ENCODE results near the gene TBC1D32.
"Not testable (repeated sequence)": the region's sequence is repeated elsewhere in the genome, so short reads cannot be mapped to it uniquely, and the experiment has no call there.

TBC1D32 gene

GRCh38 chr6:121201105-121201504 is 133.2 kb downstream of the TBC1D32 start:
- H3K36me3 ChIP-seq (ENCODE audit: control insufficient read depth, low read length) = no peaks in the 10 kb centered on the region
- H3K79me2 ChIP-seq (ENCODE audit: control insufficient read depth, low read length) = no peaks in the 10 kb centered on the region
- TF ChIP-seq CTCF (IDR thresholded peaks at IDR 0.05; ENCODE audit: low read depth, low read length, poor library complexity, severe bottlenecking) = no peak
- TF ChIP-seq EZH2phosphoT487 (IDR thresholded peaks at IDR 0.05; ENCODE audit: borderline replicate concordance, low read length) = no peak
- no peak overlapping the region for H3K4me2 ChIP-seq (ENCODE audit: low read length)
- H3K4me1 ChIP-seq (ENCODE audit: control insufficient read depth, low read length) = no peaks in the 10 kb centered on the region
- H3K27me3 ChIP-seq (ENCODE audit: control insufficient read depth, low read length) = no peaks in the 10 kb centered on the region
- no peaks in the 10 kb centered on the region for H3F3A ChIP-seq (ENCODE audit: control insufficient read depth, insufficient read depth)
- no peaks in the 10 kb centered on the region for H4K20me1 ChIP-seq (ENCODE audit: control insufficient read depth, insufficient read depth, low read depth, low read length)
- no peaks in the 10 kb centered on the region for H3K9me3 ChIP-seq (ENCODE audit: control insufficient read depth, insufficient read depth, low read length)
- no peak overlapping the region for H3K27ac ChIP-seq (ENCODE audit: low read depth, low read length)
- H3K9me2 ChIP-seq (replicated peaks; ENCODE audit: control insufficient read depth, low read length) = no peaks in the 10 kb centered on the region
- no peak overlapping the region for H3K4me3 ChIP-seq (ENCODE audit: low read length)

GRCh38 chr6:121196042-121196441 is 138.2 kb downstream of the TBC1D32 start:
- H3K27ac ChIP-seq (ENCODE audit: low read depth, low read length); H3K36me3 ChIP-seq (ENCODE audit: control insufficient read depth, low read length); H3F3A ChIP-seq (ENCODE audit: control insufficient read depth, insufficient read depth); H3K27me3 ChIP-seq (ENCODE audit: control insufficient read depth, low read length); H3K4me1 ChIP-seq (ENCODE audit: control insufficient read depth, low read length); H4K20me1 ChIP-seq (ENCODE audit: control insufficient read depth, insufficient read depth, low read depth, low read length); H3K4me2 ChIP-seq (ENCODE audit: low read length); H3K79me2 ChIP-seq (ENCODE audit: control insufficient read depth, low read length); H3K4me3 ChIP-seq (ENCODE audit: low read length); H3K9me2 ChIP-seq (replicated peaks; ENCODE audit: control insufficient read depth, low read length); H3K9me3 ChIP-seq (ENCODE audit: control insufficient read depth, insufficient read depth, low read length): not testable (repeated sequence)

- no peak overlapping the region for H3K4me3 ChIP-seq (ENCODE audit: low read length)
- H3K4me2 ChIP-seq (ENCODE audit: low read length) = no peak overlapping the region
- no peaks in the 10 kb centered on the region for H3K9me3 ChIP-seq (ENCODE audit: control insufficient read depth, insufficient read depth, low read length)
- TF ChIP-seq EZH2phosphoT487 (IDR thresholded peaks at IDR 0.05; ENCODE audit: borderline replicate concordance, low read length) = no peak
- TF ChIP-seq CTCF (IDR thresholded peaks at IDR 0.05; ENCODE audit: low read depth, low read length, poor library complexity, severe bottlenecking) = no peak
- H3K9me2 ChIP-seq (replicated peaks; ENCODE audit: control insufficient read depth, low read length) = no peaks in the 10 kb centered on the region
- H3K36me3 ChIP-seq (ENCODE audit: control insufficient read depth, low read length) = no peaks in the 10 kb centered on the region
- H3K79me2 ChIP-seq (ENCODE audit: control insufficient read depth, low read length) = no peaks in the 10 kb centered on the region
- H3F3A ChIP-seq (ENCODE audit: control insufficient read depth, insufficient read depth) = no peaks in the 10 kb centered on the region
- no peaks in the 10 kb centered on the region for H3K27me3 ChIP-seq (ENCODE audit: control insufficient read depth, low read length)
- no peaks in the 10 kb centered on the region for H4K20me1 ChIP-seq (ENCODE audit: control insufficient read depth, insufficient read depth, low read depth, low read length)
- H3K4me1 ChIP-seq (ENCODE audit: control insufficient read depth, low read length) = no peaks in the 10 kb centered on the region
- no peak overlapping the region for H3K27ac ChIP-seq (ENCODE audit: low read depth, low read length)
Measured at GRCh38 chr6:121190122-121190521, 144.2 kb downstream of the TBC1D32 start.

GRCh38 chr6:121188356-121188755 is 145.9 kb downstream of the TBC1D32 start:
- H3K36me3 ChIP-seq (ENCODE audit: control insufficient read depth, low read length) = no peaks in the 10 kb centered on the region
- H3K27me3 ChIP-seq (ENCODE audit: control insufficient read depth, low read length) = no peaks in the 10 kb centered on the region
- no peak for TF ChIP-seq EZH2phosphoT487 (IDR thresholded peaks at IDR 0.05; ENCODE audit: borderline replicate concordance, low read length)
- no peak for TF ChIP-seq CTCF (IDR thresholded peaks at IDR 0.05; ENCODE audit: low read depth, low read length, poor library complexity, severe bottlenecking)

More at GRCh38 chr6:121188356-121188755, 145.9 kb downstream of the TBC1D32 start:
- Histone ChIP-seq H3K27ac (ENCODE audit: low read depth, low read length) (no peak overlapping the region), H3K4me3 (ENCODE audit: low read length) (no peak overlapping the region), H3K79me2 (ENCODE audit: control insufficient read depth, low read length) (no peaks in the 10 kb centered on the region), H3K9me3 (ENCODE audit: control insufficient read depth, insufficient read depth, low read length) (no peaks in the 10 kb centered on the region), H3F3A (ENCODE audit: control insufficient read depth, insufficient read depth) (no peaks in the 10 kb centered on the region), H3K9me2 (replicated peaks; ENCODE audit: control insufficient read depth, low read length) (no peaks in the 10 kb centered on the region), H3K4me2 (ENCODE audit: low read length) (no peak overlapping the region), H4K20me1 (ENCODE audit: control insufficient read depth, insufficient read depth, low read depth, low read length) (no peaks in the 10 kb centered on the region), H3K4me1 (ENCODE audit: control insufficient read depth, low read length) (no peaks in the 10 kb centered on the region)

Measured in DOHH2 (cell line).